Subcutaneous adipose tissue (tissue), 4 donors: ENCODE data around the gene RUFY4. TPM values are rescaled to one million over a fixed set of nuclear protein-coding genes. Genes with fewer than 3 reads are reported as not detected.

Experiments
- CTCF ChIP-seq: fragments of 450-650 bp; IDR thresholded peaks from one replicate; pipeline ENCODE4 v1.5.1; 2016; ENCODE audit warnings: low read depth, mild to moderate bottlenecking, control low read depth, antibody characterized with exemption, moderate library complexity
- total RNA-seq, 4 donors: library from RNA; depleted of rRNA; stranded (reverse); fragments of >200 nt; gene quantifications; one replicate each; pipeline ENCODE4 v1.1.0, GENCODE V29; 2016

The RUFY4 gene
- total RNA-seq, 4 donors from 2014 or later: 0.85 to 2.4 TPM; not detected in 2

DNA sequence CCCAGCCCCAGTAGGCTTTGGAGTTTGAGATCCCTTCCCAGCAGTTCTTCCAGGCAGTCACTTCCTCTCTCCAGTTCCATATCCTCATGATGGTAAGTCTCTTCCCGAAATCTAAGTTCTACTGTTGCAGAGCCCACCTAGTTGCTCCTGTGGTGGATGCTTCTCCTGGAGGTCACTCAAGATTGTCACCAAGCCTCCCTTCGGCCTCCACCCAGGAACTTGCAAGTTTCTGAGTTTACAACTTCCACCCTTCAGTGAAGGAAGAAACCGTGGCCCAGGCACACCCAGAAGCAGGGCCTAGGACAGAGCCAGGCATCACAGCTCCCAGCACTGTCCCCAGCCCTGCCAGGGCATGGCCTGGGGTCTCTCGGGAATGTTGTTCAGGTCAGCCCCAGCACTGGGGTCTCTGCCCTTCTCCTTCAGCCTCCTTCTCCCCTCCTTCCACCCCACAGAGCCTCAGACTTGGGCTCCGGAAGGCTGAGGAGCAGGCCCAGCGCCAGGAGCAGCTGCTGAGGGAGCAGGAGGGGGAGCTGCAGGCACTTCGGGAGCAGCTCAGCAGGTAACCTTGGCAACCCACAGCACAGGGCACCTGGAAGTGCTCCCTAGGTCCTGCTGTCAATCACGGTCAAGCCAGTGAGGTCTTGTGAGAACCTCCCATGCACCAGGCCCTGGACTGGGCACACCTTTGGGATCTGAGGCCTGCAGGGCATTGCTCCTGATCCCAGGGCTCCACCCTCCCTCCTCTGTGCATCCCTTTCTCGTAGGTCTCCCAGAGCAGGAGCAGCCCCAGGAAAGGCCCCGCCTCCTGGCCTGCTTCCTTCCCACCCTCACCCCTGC is 7.1 kb downstream of the RUFY4 start:
- TF ChIP-seq CTCF: no peak

DNA sequence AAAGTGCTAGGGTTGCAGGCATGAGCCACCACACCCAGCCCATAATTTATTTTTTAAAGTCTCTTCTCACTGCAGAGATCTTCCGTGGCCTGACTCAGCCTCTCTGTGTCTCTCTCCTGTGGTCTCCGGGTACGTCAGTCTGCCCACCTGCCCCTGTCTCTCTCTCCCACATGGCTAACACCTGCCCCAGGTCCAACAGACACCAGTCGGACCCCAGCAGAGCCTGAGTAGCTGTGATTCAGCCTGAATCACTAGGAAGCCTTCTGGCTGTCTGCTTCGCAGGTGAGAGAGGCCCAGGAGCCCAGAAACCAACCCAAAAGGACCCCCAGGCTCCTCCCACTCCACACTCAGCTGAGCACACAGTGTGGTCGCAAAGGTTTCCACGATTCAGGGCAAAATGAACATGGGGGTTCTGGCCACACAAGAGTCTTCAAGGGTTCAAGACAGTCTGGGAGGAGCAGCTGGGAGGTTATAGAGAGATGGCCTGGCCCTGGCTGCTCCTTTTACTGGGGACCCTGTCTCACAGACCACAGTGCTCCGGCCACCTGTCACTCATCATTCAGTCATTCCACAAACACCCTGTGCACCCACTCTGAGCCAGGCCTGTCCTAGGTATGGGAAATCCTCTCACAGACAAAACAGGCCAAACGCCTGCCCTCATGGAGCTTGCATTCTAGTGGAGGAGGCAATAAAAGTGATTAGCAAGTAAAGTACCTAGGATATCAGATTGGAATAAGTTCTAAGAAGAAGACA is 8.6 kb downstream of the RUFY4 start:
- TF ChIP-seq CTCF: no peak

DNA sequence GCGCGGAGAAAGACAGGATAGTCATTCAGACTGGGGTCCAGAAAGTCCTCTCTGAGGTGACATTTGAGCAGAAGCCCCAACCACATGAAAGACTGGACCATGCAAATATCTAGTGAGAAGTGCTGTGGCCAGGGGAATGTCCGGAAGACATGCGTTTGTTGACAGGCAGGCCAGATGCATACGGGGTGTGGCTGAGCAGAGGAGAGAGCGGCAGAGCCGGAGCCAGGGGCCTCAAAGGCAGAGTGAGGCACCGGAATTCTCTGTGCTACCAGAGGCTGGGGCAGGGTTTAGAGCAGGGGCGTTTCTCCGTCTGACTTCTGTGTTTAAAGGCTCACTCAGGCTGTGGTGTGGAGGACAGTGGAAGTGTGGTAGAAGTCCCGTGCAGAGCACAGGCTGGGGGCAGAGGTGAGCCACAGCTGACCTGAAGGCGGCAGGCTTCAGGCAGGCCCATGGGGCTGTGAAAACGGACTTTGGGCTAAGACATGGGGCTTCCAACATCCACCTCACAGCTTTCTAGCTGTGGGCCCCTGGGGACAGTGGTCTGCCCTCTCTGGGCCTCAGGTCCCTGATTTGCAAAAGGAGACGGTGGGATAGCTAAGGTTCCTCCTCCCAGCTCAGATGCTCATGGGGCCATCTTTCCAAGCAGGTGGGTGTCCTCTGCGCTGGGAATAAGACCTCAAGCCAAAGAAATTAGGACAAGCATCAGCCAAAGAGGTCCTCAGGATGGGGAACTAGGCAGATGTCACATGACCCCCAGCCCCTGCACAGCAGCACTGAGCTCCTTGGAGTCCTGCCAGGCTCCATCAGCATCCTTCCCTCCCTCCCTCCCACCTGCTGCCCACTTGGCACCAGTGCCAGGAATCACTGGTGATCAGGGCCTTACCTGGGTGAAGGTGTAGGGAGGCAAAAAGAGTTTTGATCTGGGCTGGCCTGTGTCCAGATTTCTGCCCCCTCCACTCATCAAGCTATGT is 11.2 kb downstream of the RUFY4 start:
- TF ChIP-seq CTCF: no peak

DNA sequence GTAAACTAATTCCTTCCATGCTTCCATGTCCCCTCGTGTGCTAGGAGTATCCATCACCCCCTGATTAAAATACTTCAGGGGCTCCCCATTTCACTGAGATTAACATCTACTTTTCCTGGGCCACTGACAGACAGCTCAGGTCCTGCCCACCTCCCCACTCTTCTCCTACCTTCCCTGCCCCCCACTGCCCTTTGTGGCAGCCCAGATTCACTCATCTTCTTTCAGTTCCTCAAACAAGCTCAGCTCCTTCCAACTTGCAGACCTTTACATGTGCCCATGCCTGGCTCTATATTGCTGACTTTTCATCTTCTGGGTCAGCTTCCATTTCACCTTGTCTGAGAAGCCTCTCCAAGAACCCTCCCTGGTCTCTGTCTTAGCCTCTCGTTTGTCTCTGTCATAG is 12.0 kb downstream of the RUFY4 start:
- no peak for TF ChIP-seq CTCF

GRCh38 chr2:218081695-218082094 is 12.6 kb downstream of the RUFY4 start:
- no peak for TF ChIP-seq CTCF

- TF ChIP-seq CTCF: no peak
Observed at GRCh38 chr2:218082586-218083351, 13.7 kb downstream of the RUFY4 start.
